Islet of Langerhans (tissue), 1 donor: ENCODE measurements around the gene SCN3B.
"Not testable (repeated sequence)": the region's sequence is repeated elsewhere in the genome, so short reads cannot be mapped to it uniquely, and the experiment has no call there.

Experiments
- FAIRE-seq: peaks from one replicate; lab custom pipeline; 2011; peaks lifted over from hg19 to GRCh38; lab: Jason Lieb, UNC

Gene SCN3B

GRCh38 chr11:123654566-123655081, at the start of gene SCN3B:
SCN3B (minus strand) TSS chr11:123654624; CDS start chr11:123653801, 823 bp downstream.
- no peak for FAIRE-seq

DNA sequence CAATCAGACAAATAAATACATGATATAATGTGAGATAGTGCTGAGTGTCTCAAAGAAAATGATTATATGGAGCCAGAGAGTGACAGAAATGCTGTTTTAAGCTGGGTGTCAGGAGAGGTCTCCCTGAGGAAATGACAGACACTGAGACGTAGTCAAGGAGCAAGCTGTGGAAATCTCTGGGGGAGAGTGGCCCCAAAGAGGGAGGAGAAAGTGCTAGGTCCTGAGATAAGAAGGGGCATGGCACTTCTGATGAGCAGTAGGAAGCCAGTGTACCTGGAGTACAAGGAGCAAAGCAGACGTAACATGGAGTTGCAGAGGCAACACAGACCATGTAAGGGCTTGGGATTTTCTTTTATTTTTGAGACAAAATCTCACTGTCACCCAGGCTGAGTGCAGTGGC, 48.3 kb upstream of the SCN3B start:
- FAIRE-seq: no peak

- FAIRE-seq: no peak
Measured at GRCh38 chr11:123702139-123702538, 47.7 kb upstream of the SCN3B start.

DNA sequence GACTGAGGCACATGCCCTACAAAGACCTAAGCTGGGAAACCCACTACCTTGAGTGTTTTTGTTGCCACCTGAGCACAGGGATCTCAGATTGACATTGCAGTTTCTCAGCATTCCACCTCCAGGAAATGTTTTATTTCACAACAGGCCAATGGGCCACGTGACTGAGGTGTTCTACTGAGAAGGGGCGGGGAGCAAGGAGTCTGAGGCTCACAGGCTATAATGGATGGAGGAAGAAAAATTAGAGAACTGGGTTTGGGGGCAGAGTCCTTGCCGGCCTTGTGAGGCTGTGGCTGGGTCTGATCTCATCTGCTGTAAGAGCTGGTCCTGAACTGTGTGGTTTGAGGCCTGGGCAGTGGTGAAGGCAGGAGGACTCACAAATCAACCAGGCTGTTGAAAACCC, 46.3 kb upstream of the SCN3B start:
- no peak for FAIRE-seq

DNA sequence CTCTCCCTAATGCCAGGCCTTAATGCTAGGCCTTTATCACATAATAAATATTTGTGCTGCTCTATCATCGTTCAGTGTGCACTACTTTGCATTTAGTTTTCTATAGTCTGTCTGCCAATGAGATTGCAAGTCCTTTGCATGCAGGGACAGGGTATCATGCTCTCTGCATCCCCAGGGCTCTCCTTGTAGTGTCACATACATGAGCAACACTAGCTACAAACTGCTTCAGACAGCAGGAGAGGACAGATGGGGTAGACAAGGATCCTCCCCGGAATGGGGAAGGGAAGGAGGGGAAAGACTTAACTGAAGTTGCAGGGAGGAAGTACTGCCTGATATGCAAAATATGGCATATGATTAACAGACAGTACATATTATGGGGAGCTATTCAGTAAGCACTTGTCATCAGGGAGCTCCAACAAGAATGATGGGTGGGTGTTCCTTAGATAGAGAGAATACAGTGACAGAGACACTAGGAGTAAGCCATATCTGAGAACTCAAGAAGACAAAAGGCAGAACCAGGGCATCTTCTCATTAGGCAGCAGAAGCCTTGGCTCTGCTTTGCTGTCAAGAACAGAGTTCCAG, 44.2 kb upstream of the SCN3B start:
- no peak for FAIRE-seq

DNA sequence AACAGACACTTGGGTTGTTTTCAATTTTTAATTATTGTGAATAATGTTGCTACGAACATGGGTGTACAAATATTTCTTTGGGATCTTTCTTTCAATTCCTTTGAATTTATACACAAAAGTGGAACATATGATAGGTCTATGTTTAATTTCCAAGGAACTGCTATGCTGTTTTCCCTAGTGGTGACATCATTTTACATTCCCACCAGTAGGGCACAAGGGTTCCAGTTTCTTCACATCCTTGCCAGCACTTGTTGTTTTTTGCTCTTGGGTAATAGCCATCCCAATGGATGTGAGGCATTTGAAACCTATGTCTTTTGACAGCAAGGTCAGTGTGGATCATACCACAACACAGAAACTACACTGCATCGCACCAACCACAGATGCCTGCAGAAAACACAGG, 41.8 kb upstream of the SCN3B start:
- FAIRE-seq: no peak

GRCh38 chr11:123695231-123695630, 40.8 kb upstream of the SCN3B start:
- no peak for FAIRE-seq

DNA sequence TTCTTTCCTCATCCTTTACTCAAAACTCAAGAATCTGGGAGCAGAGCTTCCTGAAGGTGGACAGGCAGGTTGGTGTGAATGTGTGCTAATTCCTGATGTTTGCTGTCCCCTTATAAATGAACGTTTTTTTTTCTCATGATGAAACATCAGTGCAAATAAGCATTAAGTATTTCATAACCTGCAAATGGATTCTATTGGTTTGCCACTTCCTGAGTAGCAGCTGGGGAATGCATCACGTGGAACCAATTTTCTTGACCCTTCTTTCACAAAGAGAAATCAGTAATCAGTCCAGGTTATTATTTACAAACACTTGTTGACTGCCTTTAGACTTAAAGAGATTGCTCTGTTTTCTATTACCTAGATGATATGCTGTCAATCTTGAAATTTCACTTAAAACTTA, 40.1 kb upstream of the SCN3B start:
- FAIRE-seq: no peak

DNA sequence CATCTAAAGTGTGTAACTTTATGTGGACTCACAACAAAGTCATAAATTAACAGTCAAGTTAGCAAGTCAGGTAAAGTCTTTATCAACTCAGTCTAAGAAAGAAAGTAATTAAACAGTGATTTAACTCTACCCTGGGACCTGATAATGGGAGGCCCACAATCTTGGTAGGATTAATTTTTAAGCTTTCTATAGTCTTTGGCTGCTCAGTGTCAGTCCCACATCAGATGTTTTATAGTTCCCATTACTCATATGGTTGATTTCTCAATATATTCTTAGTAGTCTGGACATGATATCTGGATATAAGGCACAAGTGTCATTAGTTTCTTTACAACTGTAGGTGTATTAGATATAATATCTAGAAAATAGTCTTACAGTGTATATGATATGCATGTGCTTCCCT, 38.5 kb upstream of the SCN3B start:
- no peak for FAIRE-seq

DNA sequence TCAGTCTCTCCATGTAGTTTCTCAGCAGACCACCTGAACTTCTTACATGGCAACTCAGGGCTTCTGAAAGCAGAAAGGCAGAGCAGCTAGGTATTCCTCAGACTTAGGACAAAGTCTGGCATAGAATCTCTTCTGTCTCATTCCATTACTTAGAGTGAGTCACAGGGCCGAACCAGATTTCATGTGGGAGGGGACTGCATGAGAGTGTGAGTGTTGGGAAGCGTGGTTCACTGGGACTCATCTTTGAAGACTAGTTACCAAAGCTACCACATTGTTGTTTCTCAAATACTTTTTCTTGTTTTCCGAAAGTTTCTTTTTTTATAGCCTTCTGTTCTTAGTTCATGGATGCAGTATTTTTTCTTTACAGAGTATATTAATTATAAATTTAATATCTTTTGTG, 36.1 kb upstream of the SCN3B start:
- FAIRE-seq: no peak

- no peak for FAIRE-seq
Measured at GRCh38 chr11:123684601-123685000, 30.2 kb upstream of the SCN3B start.

DNA sequence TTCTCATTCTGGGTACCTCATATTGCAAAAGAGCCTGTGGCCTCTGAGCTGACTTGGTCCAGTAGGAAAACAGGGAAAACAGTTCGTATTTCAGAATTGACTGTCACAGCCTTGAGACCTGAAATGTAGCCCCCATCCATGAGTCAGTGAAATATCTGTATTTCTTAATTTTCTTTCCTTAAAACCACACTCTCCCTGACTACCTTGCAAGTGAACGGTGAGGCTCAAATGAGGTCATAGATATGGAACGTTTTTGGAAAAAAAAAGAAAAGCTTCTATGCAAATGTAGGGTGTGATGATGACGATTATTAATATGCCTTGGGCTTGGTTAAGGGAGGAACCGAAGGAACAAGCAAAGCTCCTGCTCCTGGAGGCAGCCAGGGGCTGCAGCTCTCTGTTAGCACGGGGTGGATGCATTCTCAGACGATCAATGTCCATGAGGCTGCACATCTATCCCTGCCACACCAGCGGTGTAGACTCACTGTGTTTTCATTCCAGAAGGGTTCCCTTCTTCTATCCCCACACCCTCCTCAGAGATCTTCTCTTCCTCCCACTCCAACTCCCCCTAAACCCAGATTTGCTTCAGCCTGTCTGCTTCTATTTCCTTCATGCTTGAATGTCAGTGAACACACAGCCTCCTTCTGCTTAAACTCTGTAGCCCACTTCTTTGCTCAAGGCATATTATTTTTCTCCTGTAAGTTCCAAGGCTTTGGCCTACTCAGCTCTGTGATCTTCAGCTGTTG, 29.2 kb upstream of the SCN3B start:
- no peak for FAIRE-seq

GRCh38 chr11:123682696-123683410, 28.4 kb upstream of the SCN3B start:
- peak; percentile 41 for FAIRE-seq

- no peak for FAIRE-seq
Measured at GRCh38 chr11:123681030-123681429, 26.6 kb upstream of the SCN3B start.

GRCh38 chr11:123678246-123678645, 23.8 kb upstream of the SCN3B start:
- FAIRE-seq: no peak

- FAIRE-seq: no peak
Measured at GRCh38 chr11:123677510-123677909, 23.1 kb upstream of the SCN3B start.

- FAIRE-seq: no peak
Measured at GRCh38 chr11:123674297-123674696, 19.9 kb upstream of the SCN3B start.

- FAIRE-seq: no peak
Measured at GRCh38 chr11:123672568-123672967, 18.1 kb upstream of the SCN3B start.

DNA sequence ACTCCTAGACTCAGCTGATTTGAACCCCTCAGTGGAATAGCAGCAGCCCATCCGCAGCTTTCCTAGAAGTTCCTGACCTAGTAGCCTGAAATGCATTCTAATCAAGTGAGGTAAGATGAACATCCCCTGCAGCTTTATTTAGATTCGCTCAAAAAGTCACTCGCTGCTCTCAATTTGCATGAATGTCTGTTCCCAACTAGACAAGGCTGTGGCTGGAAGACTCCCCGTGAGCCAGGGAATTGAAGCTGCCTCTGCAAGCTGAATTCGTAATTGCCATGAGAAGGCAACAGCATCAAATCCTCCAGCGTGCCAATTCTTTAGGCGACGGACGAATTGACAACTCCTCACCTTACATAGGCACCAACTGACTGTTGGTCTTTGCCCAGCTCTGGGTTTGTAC, 17.1 kb upstream of the SCN3B start:
- no peak for FAIRE-seq

GRCh38 chr11:123670081-123670480, 15.7 kb upstream of the SCN3B start:
- no peak for FAIRE-seq

GRCh38 chr11:123665306-123665705, 10.9 kb upstream of the SCN3B start:
- no peak for FAIRE-seq

GRCh38 chr11:123659965-123660364, 5.5 kb upstream of the SCN3B start:
- FAIRE-seq: not testable (repeated sequence)

DNA sequence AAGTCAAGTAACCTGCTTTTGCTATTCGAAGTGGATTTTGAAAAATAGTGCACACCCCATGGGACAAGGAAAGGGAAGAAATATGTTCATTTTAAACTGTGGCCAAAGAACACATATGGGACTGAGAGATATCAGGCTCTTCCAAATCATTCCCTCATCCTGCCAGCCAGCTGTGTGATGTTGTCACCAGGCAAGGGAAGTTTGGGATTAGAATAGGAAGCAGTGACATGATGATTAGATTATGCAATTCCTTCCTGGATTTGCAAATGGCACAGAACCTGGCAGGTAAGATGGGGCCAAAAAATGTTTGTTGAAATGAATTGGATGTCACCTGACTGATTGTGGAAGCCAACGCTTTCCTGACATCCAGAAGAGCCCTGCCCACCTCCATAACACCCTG, 4.9 kb upstream of the SCN3B start:
- no peak for FAIRE-seq
